WTC11 (cell line): ENCODE results near the gene MIS18BP1. TPM values are rescaled to one million over a fixed set of nuclear protein-coding genes. Genes with fewer than 3 reads are reported as not detected.
A peak's percentile ranks its signal among the peaks of the same experiment; 100 is the strongest.

ENCODE experiments used
- ATAC-seq: fragments of 200-7000 bp; cut with Tn5 transposase; 2 replicates; pipeline ENCODE4 v1.10.0; 2021; ENCODE audit warnings: mild to moderate bottlenecking, moderate library complexity
- CTCF ChIA-PET: fragments of 300-600 bp; sonication (Branson Sonifier 250); formaldehyde crosslinking; loops from one replicate; lab custom pipeline; 2021; ENCODE audit warnings: antibody characterized with exemption; lab: Charles Lee
- POLR2A ChIA-PET: fragments of 350-600 bp; sonication (Branson Sonifier 250); formaldehyde crosslinking; loops from one replicate; lab custom pipeline; 2021; ENCODE audit warnings: antibody characterized with exemption; lab: Charles Lee
- DNase-seq: peaks from one replicate; pipeline ENCODE4 v3.0.0; 2021; ENCODE audit warnings: low spot score
- H3K27ac Mint-ChIP-seq: 2 replicates; pipeline ENCODE4 v1.8.0; 2021; ENCODE audit warnings: mixed read lengths
- H3K27me3 Mint-ChIP-seq: 2 replicates; pipeline ENCODE4 v1.8.0; 2021; ENCODE audit warnings: low read depth, mild to moderate bottlenecking, moderate library complexity, mixed read lengths
- H3K36me3 Mint-ChIP-seq: 2 replicates; pipeline ENCODE4 v1.8.0; 2021; ENCODE audit warnings: mixed read lengths
- H3K4me1 Mint-ChIP-seq: 2 replicates; pipeline ENCODE4 v1.8.0; 2022; ENCODE audit warnings: mixed read lengths
- H3K4me3 Mint-ChIP-seq: 2 replicates; pipeline ENCODE4 v1.8.0; 2021; ENCODE audit warnings: mild to moderate bottlenecking, moderate library complexity, mixed read lengths
- H3K9me3 Mint-ChIP-seq: 2 replicates; pipeline ENCODE4 v1.8.0; 2021; ENCODE audit warnings: mixed read lengths
- CREM ChIP-seq: sonication (generic); formaldehyde crosslinking; IDR thresholded peaks from 2 replicates; pipeline ENCODE4 v1.8.1; 2022; ENCODE audit warnings: mild to moderate bottlenecking, missing genetic modification reagents, moderate library complexity
- GTF2I ChIP-seq: fragments of 250-450 bp; sonication (Bioruptor Pico); conservative IDR thresholded peaks from 2 replicates; pipeline ENCODE4 v1.4.0; 2021; ENCODE audit warnings: mild to moderate bottlenecking
- JUN ChIP-seq: sonication (generic); formaldehyde crosslinking; IDR thresholded peaks from 2 replicates; pipeline ENCODE4 v1.8.0; 2023; ENCODE audit warnings: mild to moderate bottlenecking, missing genetic modification reagents
- KAT7 ChIP-seq: sonication (generic); formaldehyde crosslinking; IDR thresholded peaks from 2 replicates; pipeline ENCODE4 v1.8.1; 2023; ENCODE audit warnings: missing genetic modification reagents, mild to moderate bottlenecking, borderline replicate concordance
- MXD4 ChIP-seq: fragments of 250-450 bp; sonication (Bioruptor Pico); IDR thresholded peaks from 2 replicates; pipeline ENCODE4 v1.8.0; 2021; ENCODE audit warnings: mild to moderate bottlenecking, moderate library complexity, borderline replicate concordance
- NR2C2 ChIP-seq: sonication (generic); formaldehyde crosslinking; IDR thresholded peaks from 2 replicates; pipeline ENCODE4 v1.8.0; 2022; ENCODE audit warnings: mild to moderate bottlenecking, missing genetic modification reagents
- RELA ChIP-seq: sonication (generic); formaldehyde crosslinking; IDR thresholded peaks from 2 replicates; pipeline ENCODE4 v1.8.1; 2022; ENCODE audit warnings: missing genetic modification reagents, mild to moderate bottlenecking, borderline replicate concordance
- ZNF416 ChIP-seq: fragments of 250-450 bp; sonication (Bioruptor Pico); IDR thresholded peaks from 2 replicates; pipeline ENCODE4 v1.9.0; 2021; ENCODE audit warnings: mild to moderate bottlenecking, inconsistent platforms
- total RNA-seq: library from RNA; stranded (reverse); gene quantifications from 3 replicates; pipeline ENCODE4 v1.2.3, GENCODE V29; 2021
- TF ChIP-seq, protein P1 (sequence below): sonication (generic); formaldehyde crosslinking; IDR thresholded peaks from 2 replicates; pipeline ENCODE4 v1.8.1; 2022; ENCODE audit warnings: mild to moderate bottlenecking, moderate library complexity, missing genetic modification reagents
- TF ChIP-seq, protein P2 (sequence below): sonication (generic); formaldehyde crosslinking; IDR thresholded peaks from 2 replicates; pipeline ENCODE4 v1.8.1; 2022; ENCODE audit warnings: low read depth, mild to moderate bottlenecking, moderate library complexity, missing genetic modification reagents, borderline replicate concordance
- TF ChIP-seq, protein P3 (sequence below): fragments of 200-600 bp; IDR thresholded peaks from 2 replicates; pipeline ENCODE4 v1.8.0; 2022; ENCODE audit warnings: antibody characterized with exemption
- TF ChIP-seq, protein P4 (sequence below): sonication (generic); formaldehyde crosslinking; IDR thresholded peaks from 2 replicates; pipeline ENCODE4 v1.8.0; 2023; ENCODE audit warnings: mild to moderate bottlenecking, missing genetic modification reagents
- TF ChIP-seq, protein P5 (sequence below): sonication (generic); formaldehyde crosslinking; IDR thresholded peaks from 2 replicates; pipeline ENCODE4 v1.8.1; 2023; ENCODE audit warnings: mild to moderate bottlenecking, missing genetic modification reagents, moderate library complexity
- TF ChIP-seq, protein P6 (sequence below): fragments of 250-450 bp; sonication (Bioruptor Pico); IDR thresholded peaks from 2 replicates; pipeline ENCODE4 v2.1.2; 2022; ENCODE audit warnings: mild to moderate bottlenecking, moderate library complexity

The MIS18BP1 gene
- total RNA-seq, 1 experiment from 2014 or later, result 65.7 TPM

DNA sequence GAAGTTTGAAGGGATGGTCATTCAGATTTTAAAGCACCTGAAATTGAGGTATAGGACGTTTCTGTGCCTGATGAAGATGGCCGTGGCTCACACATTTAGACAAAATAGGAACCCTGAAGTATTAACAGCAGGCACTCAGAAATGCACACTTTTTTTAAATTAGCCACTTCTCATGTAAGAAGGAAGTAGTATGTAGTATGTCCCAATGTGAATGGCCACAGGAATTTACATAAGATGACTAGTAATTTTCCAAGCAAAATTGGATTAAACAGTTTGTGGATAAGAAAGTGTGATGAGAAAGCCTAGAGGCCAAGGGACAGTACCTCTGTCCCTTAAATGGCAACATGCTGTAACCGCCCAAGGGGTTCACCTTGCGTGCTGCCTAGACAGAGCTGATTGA is 1.8 kb upstream of the MIS18BP1 start (continued):
- TF ChIP-seq, protein P1, sequence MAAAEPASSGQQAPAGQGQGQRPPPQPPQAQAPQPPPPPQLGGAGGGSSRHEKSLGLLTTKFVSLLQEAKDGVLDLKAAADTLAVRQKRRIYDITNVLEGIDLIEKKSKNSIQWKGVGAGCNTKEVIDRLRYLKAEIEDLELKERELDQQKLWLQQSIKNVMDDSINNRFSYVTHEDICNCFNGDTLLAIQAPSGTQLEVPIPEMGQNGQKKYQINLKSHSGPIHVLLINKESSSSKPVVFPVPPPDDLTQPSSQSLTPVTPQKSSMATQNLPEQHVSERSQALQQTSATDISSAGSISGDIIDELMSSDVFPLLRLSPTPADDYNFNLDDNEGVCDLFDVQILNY (CRISPR knock-in tag), result no peak
- no peak for TF ChIP-seq MXD4 (CRISPR knock-in tag)
- no peak for TF ChIP-seq KAT7 (CRISPR knock-in tag)
- TF ChIP-seq, protein P2, sequence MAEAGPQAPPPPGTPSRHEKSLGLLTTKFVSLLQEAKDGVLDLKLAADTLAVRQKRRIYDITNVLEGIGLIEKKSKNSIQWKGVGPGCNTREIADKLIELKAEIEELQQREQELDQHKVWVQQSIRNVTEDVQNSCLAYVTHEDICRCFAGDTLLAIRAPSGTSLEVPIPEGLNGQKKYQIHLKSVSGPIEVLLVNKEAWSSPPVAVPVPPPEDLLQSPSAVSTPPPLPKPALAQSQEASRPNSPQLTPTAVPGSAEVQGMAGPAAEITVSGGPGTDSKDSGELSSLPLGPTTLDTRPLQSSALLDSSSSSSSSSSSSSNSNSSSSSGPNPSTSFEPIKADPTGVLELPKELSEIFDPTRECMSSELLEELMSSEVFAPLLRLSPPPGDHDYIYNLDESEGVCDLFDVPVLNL (CRISPR knock-in tag), result no peak

DNA sequence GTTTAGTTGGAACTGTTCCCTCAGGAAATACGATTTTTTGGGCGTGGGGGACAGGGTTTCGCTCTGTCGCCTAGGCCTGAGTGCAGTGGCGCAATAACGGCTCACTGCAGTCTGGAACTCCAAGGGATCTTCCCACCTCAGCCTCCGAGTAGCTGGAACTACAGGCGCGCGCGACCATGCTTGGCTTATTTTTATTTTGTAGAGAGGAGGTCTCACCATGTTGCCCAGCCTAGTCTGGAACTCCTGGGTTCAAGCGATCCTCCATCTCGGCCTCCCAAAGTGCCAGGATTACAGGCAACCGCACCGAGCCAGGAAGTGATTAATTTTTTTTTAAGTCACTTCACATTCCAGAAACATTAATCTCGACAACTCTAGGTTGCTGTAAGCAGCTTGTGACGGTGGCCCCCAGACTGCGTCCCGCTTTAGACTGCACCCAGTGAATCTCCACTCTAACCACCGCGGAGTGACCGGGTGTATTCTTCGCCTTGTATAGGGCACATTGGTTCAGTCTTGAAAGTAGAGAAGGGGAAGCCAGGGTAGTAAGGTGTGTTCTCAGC is 830 bp upstream of the MIS18BP1 start:
- POLR2A ChIA-PET, result no interaction called here
- TF ChIP-seq JUN (CRISPR knock-in tag), result no peak
- peak; percentile 15; the same call in 1 of the 2 replicates for TF ChIP-seq NR2C2
- peak overlapping the region; percentile 95 for H3K27ac Mint-ChIP-seq

DNA sequence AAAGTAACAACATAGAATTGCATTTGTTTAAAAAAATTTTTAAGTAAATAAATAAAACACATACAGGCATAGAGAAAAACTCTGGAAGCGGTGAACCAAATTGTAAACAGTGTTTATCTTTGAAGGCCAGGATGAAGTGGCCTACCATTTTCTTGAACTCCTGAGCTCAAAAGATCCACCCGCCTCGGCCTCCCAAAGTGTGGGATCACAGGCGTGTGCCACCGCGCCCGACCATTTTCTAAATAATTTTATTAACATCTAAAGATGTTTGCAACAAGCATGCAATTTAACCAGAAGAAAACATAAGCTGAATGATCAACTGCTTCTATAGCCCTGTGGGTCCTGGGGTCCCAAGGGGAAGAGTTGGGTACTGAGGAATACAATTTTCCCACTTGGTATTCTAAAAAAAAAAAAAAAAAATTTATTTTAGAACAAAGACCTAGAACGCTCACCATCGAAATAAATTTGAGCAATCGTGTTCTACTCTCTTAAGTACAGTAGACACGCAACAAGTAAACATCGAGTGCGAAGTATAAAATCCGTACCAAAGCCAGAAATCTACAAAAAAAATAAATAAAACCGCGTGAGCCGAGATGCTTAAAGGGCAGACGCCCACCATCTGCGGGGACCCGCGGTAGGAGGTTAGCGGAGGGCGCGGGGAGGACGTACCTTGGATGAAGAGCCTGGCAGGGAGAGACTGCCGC is 484 bp downstream of the MIS18BP1 start:
- Mint-ChIP-seq H3K36me3 (peaks cover 6% of the 10 kb centered on the region; the same call in 1 of the 2 replicates), H3K9me3 (peaks cover 4% of the 10 kb centered on the region), H3K4me3 (peak overlapping the region; percentile 89), H3K4me1 (peaks cover 24% of the 10 kb centered on the region), H3K27ac (peak overlapping the region; percentile 78), H3K27me3 (peaks cover 5% of the 10 kb centered on the region; the same call in 1 of the 2 replicates)
- ATAC-seq (no peak), DNase-seq (no peak)
- ChIA-PET POLR2A (interaction anchor here (0.8 kb wide), 1 partner anchor 20 kb away, joined by 5 read pairs; no protein-coding TSS in a partner anchor), CTCF (interaction anchor here (0.6 to 2.9 kb wide), 13 partner anchors 8 to 341 kb away, joined by 3 to 22 read pairs (median 4); partner anchors contain the start of genes FANCM and KLHL28)
- TF ChIP-seq, protein P3, sequence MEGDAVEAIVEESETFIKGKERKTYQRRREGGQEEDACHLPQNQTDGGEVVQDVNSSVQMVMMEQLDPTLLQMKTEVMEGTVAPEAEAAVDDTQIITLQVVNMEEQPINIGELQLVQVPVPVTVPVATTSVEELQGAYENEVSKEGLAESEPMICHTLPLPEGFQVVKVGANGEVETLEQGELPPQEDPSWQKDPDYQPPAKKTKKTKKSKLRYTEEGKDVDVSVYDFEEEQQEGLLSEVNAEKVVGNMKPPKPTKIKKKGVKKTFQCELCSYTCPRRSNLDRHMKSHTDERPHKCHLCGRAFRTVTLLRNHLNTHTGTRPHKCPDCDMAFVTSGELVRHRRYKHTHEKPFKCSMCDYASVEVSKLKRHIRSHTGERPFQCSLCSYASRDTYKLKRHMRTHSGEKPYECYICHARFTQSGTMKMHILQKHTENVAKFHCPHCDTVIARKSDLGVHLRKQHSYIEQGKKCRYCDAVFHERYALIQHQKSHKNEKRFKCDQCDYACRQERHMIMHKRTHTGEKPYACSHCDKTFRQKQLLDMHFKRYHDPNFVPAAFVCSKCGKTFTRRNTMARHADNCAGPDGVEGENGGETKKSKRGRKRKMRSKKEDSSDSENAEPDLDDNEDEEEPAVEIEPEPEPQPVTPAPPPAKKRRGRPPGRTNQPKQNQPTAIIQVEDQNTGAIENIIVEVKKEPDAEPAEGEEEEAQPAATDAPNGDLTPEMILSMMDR, result no peak
- no peak for TF ChIP-seq RELA (CRISPR knock-in tag)

More for the DNA sequence above, 830 bp upstream of the MIS18BP1 start:
- no peak for DNase-seq
- H3K27me3 Mint-ChIP-seq, result peaks cover 9% of the 10 kb centered on the region; the same call in 1 of the 2 replicates
- H3K9me3 Mint-ChIP-seq, result peaks cover 18% of the 10 kb centered on the region
- CTCF ChIA-PET, result interaction anchor here (0.5 to 2.9 kb wide), 15 partner anchors 10 to 343 kb away, joined by 3 to 22 read pairs (median 4); partner anchors contain the start of gene KLHL28
- peak; percentile 2; the same call in 1 of the 2 replicates for ATAC-seq
- H3K36me3 Mint-ChIP-seq, result peaks cover 16% of the 10 kb centered on the region
- H3K4me1 Mint-ChIP-seq, result peaks cover 24% of the 10 kb centered on the region
- H3K4me3 Mint-ChIP-seq, result peak overlapping the region; percentile 89

DNA sequence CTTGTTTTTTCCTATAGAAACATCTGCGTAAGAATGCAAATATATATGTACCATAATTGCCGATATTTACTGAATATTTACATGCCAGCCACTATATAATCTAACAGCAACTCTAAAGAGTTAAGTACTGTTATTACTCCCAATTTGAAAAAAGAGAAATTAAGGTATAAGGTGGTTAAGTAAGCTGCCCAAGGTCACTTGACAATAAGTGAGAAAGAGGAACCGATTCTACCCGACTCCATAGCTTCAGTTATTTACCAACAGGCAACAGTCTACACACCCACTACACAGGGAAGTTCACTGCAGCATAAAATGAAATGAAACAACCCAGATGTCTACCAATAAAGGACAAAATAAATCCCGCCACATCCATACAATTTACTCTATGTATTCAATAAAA is 1.1 kb downstream of the MIS18BP1 start:
- no peaks in the 10 kb centered on the region for H3K9me3 Mint-ChIP-seq
- CTCF ChIA-PET, result interaction anchor here (0.7 to 2.9 kb wide), 4 partner anchors 7 to 338 kb away, joined by 3 to 22 read pairs (median 12); partner anchors contain the start of gene FANCM
- TF ChIP-seq, protein P1 (CRISPR knock-in tag), result no peak
- TF ChIP-seq, protein P4, sequence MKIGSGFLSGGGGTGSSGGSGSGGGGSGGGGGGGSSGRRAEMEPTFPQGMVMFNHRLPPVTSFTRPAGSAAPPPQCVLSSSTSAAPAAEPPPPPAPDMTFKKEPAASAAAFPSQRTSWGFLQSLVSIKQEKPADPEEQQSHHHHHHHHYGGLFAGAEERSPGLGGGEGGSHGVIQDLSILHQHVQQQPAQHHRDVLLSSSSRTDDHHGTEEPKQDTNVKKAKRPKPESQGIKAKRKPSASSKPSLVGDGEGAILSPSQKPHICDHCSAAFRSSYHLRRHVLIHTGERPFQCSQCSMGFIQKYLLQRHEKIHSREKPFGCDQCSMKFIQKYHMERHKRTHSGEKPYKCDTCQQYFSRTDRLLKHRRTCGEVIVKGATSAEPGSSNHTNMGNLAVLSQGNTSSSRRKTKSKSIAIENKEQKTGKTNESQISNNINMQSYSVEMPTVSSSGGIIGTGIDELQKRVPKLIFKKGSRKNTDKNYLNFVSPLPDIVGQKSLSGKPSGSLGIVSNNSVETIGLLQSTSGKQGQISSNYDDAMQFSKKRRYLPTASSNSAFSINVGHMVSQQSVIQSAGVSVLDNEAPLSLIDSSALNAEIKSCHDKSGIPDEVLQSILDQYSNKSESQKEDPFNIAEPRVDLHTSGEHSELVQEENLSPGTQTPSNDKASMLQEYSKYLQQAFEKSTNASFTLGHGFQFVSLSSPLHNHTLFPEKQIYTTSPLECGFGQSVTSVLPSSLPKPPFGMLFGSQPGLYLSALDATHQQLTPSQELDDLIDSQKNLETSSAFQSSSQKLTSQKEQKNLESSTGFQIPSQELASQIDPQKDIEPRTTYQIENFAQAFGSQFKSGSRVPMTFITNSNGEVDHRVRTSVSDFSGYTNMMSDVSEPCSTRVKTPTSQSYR (CRISPR knock-in tag), result no peak
- TF ChIP-seq, protein P5, sequence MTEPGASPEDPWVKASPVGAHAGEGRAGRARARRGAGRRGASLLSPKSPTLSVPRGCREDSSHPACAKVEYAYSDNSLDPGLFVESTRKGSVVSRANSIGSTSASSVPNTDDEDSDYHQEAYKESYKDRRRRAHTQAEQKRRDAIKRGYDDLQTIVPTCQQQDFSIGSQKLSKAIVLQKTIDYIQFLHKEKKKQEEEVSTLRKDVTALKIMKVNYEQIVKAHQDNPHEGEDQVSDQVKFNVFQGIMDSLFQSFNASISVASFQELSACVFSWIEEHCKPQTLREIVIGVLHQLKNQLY (CRISPR knock-in tag), result no peak
- no peak for TF ChIP-seq CREM (CRISPR knock-in tag)
- TF ChIP-seq, protein P6, sequence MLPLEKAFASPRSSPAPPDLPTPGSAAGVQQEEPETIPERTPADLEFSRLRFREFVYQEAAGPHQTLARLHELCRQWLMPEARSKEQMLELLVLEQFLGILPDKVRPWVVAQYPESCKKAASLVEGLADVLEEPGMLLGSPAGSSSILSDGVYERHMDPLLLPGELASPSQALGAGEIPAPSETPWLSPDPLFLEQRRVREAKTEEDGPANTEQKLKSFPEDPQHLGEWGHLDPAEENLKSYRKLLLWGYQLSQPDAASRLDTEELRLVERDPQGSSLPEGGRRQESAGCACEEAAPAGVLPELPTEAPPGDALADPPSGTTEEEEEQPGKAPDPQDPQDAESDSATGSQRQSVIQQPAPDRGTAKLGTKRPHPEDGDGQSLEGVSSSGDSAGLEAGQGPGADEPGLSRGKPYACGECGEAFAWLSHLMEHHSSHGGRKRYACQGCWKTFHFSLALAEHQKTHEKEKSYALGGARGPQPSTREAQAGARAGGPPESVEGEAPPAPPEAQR (CRISPR knock-in tag), result no peak
- no peak for TF ChIP-seq GTF2I (CRISPR knock-in tag)
- TF ChIP-seq, protein P3, result no peak
- no peak for TF ChIP-seq ZNF416 (CRISPR knock-in tag)

More for the DNA sequence above, 1.1 kb downstream of the MIS18BP1 start:
- H3K27me3 Mint-ChIP-seq, result peaks cover 5% of the 10 kb centered on the region; the same call in 1 of the 2 replicates
- POLR2A ChIA-PET, result interaction anchor here (0.8 kb wide), 1 partner anchor 21 kb away, joined by 5 read pairs; no protein-coding TSS in a partner anchor
- no peak overlapping the region; the same call in 1 of the 2 replicates for H3K27ac Mint-ChIP-seq
- ATAC-seq (no peak), DNase-seq (no peak)
- H3K36me3 Mint-ChIP-seq, result peaks cover 3% of the 10 kb centered on the region; the same call in 1 of the 2 replicates
- H3K4me3 Mint-ChIP-seq, result peak overlapping the region; percentile 89
- H3K4me1 Mint-ChIP-seq, result peaks cover 24% of the 10 kb centered on the region
